Upper lobe of right lung (tissue), 1 donor: ENCODE results near the gene DNAJC11. TPM values are rescaled to one million over a fixed set of nuclear protein-coding genes. Genes with fewer than 3 reads are reported as not detected.

Experiments
- ATAC-seq: fragments of 200-7000 bp; cut with Tn5 transposase; one replicate; pipeline ENCODE4 v1.9.1; 2020; ENCODE audit warnings: mild to moderate bottlenecking, moderate library complexity
- DNase-seq: peaks from one replicate; pipeline ENCODE4 v3.0.0-alpha.2; 2020
- H3K27ac ChIP-seq: fragments of 200-600 bp; one replicate; pipeline ENCODE4 v1.8.0; 2022
- H3K27me3 ChIP-seq: fragments of 200-600 bp; one replicate; pipeline ENCODE4 v1.8.0; 2022; ENCODE audit warnings: mild to moderate bottlenecking
- H3K36me3 ChIP-seq: fragments of 200-600 bp; one replicate; pipeline ENCODE4 v1.8.0; 2022
- H3K4me1 ChIP-seq: fragments of 200-600 bp; one replicate; pipeline ENCODE4 v1.8.0; 2022
- H3K4me3 ChIP-seq: fragments of 200-600 bp; one replicate; pipeline ENCODE4 v1.8.0; 2022; ENCODE audit warnings: mild to moderate bottlenecking
- H3K9me3 ChIP-seq: fragments of 200-600 bp; one replicate; pipeline ENCODE4 v1.8.0; 2022
- intact Hi-C: fragments of 100-400 bp; cut with DNase I; formaldehyde crosslinking; loops from one replicate; pipeline ENCODE4 v1.11.0; 2022
- total RNA-seq: library from RNA; stranded (reverse); fragmentation: NEBNext Ultra II Directional; extraction: Animal tissue kit (Norgen Biotek cat#: 25700); gene quantifications from one replicate; pipeline ENCODE4 v1.2.1, GENCODE V29; 2021
- TF ChIP-seq, protein P1 (sequence below): fragments of 200-600 bp; IDR thresholded peaks from one replicate; pipeline ENCODE4 v1.8.0; 2022; ENCODE audit warnings: antibody characterized with exemption
- donor health status: DM: no; HTN: yes; CAD: no; lungs with severe emphysema.

DNAJC11 gene
- total RNA-seq, 1 donor from 2014 or later: 37.6 TPM

DNA sequence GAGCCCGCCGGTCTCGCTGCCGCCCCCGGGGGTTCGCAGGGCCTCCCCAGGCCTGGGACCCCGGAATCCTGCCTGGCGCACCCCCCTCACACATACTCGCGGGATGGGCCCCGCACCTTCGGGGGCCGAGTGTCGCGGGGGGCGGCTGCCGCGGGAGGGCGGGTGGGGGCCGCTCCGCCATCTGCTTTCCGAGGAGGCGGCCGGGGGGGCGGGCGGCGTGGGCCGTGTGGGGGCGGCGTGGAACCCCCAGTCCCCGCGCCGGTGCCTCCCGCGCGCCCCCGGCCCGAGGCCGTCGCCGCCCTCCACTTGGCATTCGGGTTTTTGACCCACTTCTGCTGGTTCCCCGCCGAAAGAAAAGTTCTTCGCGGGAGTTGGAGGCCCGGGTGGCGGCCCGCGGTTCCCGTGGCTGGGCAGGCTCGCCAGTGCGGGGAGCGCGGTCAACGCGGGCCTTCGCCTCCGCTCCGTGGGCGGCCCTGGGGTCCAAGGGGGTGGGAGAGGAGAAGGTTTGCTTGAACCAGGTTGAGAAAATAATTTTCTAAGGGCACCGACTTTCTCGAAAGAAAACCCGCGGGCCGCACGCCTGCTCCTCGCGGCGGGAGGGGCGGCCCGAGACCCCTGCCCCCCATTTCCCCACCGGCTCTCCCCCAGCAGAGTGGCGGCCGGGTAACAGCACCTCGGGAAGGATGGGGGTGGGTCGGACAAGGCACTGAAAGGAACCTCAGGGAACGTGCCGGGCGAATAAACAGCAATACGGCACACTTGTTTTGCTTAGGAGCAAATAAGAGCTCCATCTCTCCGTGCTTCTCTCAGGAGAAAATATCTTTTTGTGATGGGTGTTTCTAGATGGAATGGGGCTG is 86.5 kb downstream of the DNAJC11 start:
- intact Hi-C loops: no loop called here
- Histone ChIP-seq H3K36me3 (peaks cover 6% of the 10 kb centered on the region), H3K9me3 (no peaks in the 10 kb centered on the region), H3K4me1 (peaks cover 9% of the 10 kb centered on the region), H3K27ac (peak overlapping the region; percentile 91), H3K27me3 (no peaks in the 10 kb centered on the region), H3K4me3 (peak overlapping the region; percentile 85)
- TF ChIP-seq, protein P1, sequence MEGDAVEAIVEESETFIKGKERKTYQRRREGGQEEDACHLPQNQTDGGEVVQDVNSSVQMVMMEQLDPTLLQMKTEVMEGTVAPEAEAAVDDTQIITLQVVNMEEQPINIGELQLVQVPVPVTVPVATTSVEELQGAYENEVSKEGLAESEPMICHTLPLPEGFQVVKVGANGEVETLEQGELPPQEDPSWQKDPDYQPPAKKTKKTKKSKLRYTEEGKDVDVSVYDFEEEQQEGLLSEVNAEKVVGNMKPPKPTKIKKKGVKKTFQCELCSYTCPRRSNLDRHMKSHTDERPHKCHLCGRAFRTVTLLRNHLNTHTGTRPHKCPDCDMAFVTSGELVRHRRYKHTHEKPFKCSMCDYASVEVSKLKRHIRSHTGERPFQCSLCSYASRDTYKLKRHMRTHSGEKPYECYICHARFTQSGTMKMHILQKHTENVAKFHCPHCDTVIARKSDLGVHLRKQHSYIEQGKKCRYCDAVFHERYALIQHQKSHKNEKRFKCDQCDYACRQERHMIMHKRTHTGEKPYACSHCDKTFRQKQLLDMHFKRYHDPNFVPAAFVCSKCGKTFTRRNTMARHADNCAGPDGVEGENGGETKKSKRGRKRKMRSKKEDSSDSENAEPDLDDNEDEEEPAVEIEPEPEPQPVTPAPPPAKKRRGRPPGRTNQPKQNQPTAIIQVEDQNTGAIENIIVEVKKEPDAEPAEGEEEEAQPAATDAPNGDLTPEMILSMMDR: no peak
- ATAC-seq (no peak), DNase-seq (no peak)

DNA sequence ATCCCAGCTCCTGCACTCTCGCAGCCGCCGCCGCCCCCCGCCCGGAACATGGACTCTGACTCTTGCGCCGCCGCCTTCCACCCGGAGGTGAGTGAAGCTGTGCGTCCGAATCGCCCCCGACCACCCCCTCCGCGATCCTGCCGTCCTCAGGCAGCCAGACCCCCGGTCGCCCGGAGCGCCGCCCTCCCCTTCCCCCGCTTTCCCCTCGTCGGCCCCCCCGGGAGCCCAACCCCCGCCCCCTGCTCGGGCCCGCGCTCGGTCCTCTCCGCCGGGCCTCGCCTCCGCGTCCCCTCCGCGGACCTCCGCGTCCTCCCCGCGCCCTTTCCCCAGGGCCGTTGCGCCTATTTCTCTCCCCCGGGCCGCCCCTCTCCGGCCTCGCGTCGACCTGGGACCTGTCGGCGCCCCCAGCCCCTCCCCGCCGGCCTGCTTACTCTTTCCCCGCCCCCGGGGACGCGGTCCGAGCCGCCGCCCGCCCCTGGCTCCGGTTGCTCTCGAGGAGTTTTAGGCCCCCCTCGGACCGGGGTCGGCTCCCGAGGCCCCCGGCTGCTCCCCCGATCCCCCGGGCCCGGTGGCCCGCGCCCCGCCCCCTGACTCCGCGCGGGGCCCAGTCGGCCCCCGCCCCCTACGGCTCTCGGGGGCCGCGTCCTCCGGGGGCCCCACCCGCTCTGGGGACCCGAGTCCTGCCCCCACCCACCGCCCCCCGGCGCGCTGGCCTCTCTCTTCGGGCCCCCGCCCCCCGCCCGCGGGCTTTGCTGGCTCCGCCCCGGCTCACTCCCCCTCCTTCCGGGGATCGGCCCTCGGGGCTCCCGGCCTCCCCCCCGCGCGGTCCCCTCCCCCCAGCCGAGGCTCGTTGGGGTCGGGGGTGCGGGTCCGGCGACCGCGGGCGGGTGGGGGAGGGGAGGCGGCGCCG is 87.3 kb downstream of the DNAJC11 start:
- TF ChIP-seq, protein P1: no peak
- no peaks in the 10 kb centered on the region for H3K27me3 ChIP-seq

DNA sequence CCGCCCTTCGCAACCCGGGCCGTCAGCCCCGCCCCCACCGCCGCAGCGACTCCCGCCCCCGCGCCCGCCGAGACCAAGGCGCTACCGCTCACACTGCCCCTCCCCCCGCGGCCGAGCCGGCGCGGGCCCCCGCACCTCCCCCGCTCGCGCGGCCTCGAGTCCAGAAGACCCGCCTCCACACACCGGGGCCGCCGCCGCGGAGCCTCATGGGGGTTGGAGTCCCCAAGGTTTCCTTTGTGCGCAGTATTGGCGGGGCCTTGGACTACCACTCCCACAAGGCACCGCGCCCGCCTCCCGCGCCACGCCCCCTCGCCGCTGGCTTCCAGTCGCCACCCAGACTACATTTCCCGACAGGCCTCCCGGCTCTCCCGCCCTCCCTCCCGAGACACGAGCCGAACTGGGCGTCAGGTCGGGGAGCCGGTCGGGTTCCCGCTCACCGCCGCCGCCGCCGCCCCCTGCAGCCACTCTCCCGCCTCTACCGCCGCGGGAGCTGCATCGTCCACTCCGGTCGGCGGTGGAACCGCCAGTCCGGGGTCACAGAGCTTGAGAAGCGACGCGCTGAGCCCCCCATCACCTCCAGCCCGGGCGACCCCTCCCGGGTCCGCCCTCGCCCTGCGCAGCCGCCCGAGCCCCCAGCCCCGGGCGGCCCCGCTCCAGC is 88.1 kb downstream of the DNAJC11 start, which contains the start of gene PHF13:
Gene PHF13 (plus strand): TSS at position 371 of the 658 bp plus-strand sequence. CDS start 336 bp downstream, outside the sequence.
- intact Hi-C loops: no loop called here

More for the DNA sequence above, 87.3 kb downstream of the DNAJC11 start:
- ATAC-seq: peak; percentile 2
- no peaks in the 10 kb centered on the region for H3K36me3 ChIP-seq
- H3K4me3 ChIP-seq: peak overlapping the region; percentile 85
- peaks cover 9% of the 10 kb centered on the region for H3K4me1 ChIP-seq
- intact Hi-C loops: no loop called here
- peak overlapping the region; percentile 91 for H3K27ac ChIP-seq
- H3K9me3 ChIP-seq: no peaks in the 10 kb centered on the region
- DNase-seq: peak; percentile 83

DNA sequence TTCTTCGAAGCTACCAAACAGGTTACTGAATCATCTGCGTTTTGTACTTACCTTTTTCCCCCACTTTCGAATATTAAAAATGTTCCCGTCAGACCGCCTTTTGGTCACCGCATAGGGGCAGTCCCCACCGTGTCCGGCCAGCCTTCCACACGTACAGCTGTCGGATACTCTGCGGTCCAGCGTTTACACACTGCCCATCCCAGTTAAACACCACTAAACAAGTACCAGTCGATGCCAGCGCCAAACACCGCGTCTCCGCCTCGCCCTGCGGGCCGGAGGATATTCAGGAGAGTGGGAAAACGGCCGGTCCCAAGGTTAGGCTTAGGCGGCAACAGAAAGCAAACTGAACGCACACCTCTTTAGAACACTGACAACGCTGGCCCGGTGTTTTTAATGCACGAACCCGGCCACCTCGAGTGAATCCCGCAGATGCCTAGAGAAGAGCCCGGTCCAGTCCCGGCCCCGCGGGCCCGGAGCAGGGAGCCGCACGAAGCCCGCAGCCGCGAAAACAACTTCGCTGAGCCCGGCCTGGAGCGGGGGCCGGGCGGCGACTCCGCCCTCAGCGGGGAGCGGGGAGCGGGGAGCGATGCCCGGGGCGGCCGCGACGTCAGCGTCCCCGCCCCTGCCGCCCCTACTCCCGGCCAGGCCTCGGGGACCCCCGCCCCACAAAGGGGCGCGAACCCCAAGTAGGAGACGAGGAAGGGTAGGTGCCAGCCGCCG is 88.8 kb downstream of the DNAJC11 start:
- H3K4me3 ChIP-seq: peak overlapping the region; percentile 85
- TF ChIP-seq, protein P1: no peak
- H3K36me3 ChIP-seq: no peaks in the 10 kb centered on the region
- H3K27ac ChIP-seq: peak overlapping the region; percentile 91
- DNase-seq (peak; percentile 78), ATAC-seq (peak; percentile 65)
- H3K9me3 ChIP-seq: no peaks in the 10 kb centered on the region
- no peaks in the 10 kb centered on the region for H3K27me3 ChIP-seq
- intact Hi-C loops: no loop called here
- peaks cover 9% of the 10 kb centered on the region for H3K4me1 ChIP-seq

More for the DNA sequence above, 88.1 kb downstream of the DNAJC11 start, which contains the start of gene PHF13:
- H3K4me3 ChIP-seq: peak within 1 kb of the TSS; percentile 85
- H3K9me3 ChIP-seq: no peaks in the 10 kb centered on the region
- H3K27ac ChIP-seq: peak within 1 kb of the TSS; percentile 91
- H3K36me3 ChIP-seq: no peaks in the 10 kb centered on the region
- peaks cover 9% of the 10 kb centered on the region for H3K4me1 ChIP-seq
- DNase-seq (peak; percentile 100), ATAC-seq (peak; percentile 98)
- TF ChIP-seq, protein P1: no peak
- no peaks in the 10 kb centered on the region for H3K27me3 ChIP-seq
